Body of pancreas (tissue), 4 donors: Measurements from ENCODE around the gene SRRM2.

ENCODE experiments used
- POLR2A ChIP-seq, 3 donors: fragments of 450-650 bp; IDR thresholded peaks; one replicate each; pipeline ENCODE4 v1.6.1; 2016; ENCODE audit warnings: antibody characterized with exemption in 3 of 3, mild to moderate bottlenecking in 2 of 3
- TF ChIP-seq, protein P1 (sequence below), 7 experiments: fragments of 450-650 bp in 4 of 7; fragments of 200-600 bp in 3 of 7; sonication (generic) in 3 of 7; IDR thresholded peaks; one replicate each; pipeline ENCODE4 v1.5.1; 2016 to 2019; ENCODE audit warnings: antibody characterized with exemption in 7 of 7

DNA sequence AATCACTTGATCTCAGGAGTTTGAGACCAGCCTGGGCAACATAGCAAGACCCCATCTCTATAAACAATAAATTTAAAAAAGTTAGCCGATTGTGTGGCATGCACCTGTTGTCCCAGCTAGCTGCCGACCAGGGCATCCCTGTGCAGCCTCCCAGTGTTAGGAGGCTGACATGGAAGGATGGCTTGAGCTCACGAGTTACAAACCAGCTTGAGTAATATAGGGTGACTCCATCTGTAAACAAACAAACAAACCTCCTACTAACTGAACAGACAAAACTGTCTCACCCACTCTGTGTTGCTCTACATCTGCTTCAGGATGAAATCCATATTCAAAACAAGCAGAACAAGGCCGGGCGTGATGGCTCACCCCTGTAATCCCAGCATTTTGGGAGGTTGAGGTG is 25.5 kb upstream of the SRRM2 start:
- TF ChIP-seq, protein P1, sequence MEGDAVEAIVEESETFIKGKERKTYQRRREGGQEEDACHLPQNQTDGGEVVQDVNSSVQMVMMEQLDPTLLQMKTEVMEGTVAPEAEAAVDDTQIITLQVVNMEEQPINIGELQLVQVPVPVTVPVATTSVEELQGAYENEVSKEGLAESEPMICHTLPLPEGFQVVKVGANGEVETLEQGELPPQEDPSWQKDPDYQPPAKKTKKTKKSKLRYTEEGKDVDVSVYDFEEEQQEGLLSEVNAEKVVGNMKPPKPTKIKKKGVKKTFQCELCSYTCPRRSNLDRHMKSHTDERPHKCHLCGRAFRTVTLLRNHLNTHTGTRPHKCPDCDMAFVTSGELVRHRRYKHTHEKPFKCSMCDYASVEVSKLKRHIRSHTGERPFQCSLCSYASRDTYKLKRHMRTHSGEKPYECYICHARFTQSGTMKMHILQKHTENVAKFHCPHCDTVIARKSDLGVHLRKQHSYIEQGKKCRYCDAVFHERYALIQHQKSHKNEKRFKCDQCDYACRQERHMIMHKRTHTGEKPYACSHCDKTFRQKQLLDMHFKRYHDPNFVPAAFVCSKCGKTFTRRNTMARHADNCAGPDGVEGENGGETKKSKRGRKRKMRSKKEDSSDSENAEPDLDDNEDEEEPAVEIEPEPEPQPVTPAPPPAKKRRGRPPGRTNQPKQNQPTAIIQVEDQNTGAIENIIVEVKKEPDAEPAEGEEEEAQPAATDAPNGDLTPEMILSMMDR (IDR thresholded peaks at IDR 0.05) = no peak
- TF ChIP-seq POLR2A (IDR thresholded peaks at IDR 0.05) = no peak
